B cell (primary cell): ENCODE measurements around the gene CUBN. TPM values are rescaled to one million over a fixed set of nuclear protein-coding genes. Genes with fewer than 3 reads are reported as not detected.

Experiments
- ATAC-seq: fragments of 200-7000 bp; cut with Tn5 transposase; one replicate; pipeline ENCODE4 v1.10.0; 2021; ENCODE audit warnings: low read depth, mild to moderate bottlenecking, moderate number of reproducible peaks, moderate library complexity
- CTCF ChIA-PET: fragments of 350-600 bp; sonication (Branson Sonifier 250); formaldehyde crosslinking; loops from one replicate; lab custom pipeline; 2021; ENCODE audit warnings: antibody characterized with exemption, inconsistent platforms; lab: Charles Lee
- POLR2A ChIA-PET: fragments of 350-600 bp; sonication (Branson Sonifier 250); formaldehyde crosslinking; loops from one replicate; lab custom pipeline; 2021; ENCODE audit warnings: antibody characterized with exemption; lab: Charles Lee
- DNase-seq: peaks from one replicate; pipeline ENCODE4 v3.0.0; 2013
- H2AFZ ChIP-seq: 2 replicates; pipeline ENCODE4 v1.6.1; 2012; ENCODE audit warnings: mild to moderate bottlenecking, low read depth, low read length; ENCODE audit not compliant: insufficient read depth, poor library complexity, severe bottlenecking
- H3K27ac ChIP-seq, 2 donors: 1 replicate in 1 of 2; 2 replicates in 1 of 2; pipeline ENCODE4 v1.5.1; 2012 to 2013; ENCODE audit warnings: low read length in 2 of 2, mild to moderate bottlenecking in 2 of 2, moderate library complexity in 1 of 2
- H3K27me3 ChIP-seq, 4 experiments: fragments of 200-600 bp in 1 of 4; sonication (generic) in 1 of 4; replicated peaks in 1 of 4; 1 replicate in 2 of 4; 2 replicates in 2 of 4; pipeline versions ENCODE4 v1.6.1 to v1.7.0; 2013 to 2016; ENCODE audit warnings: low read length in 3 of 4, mild to moderate bottlenecking in 2 of 4, mixed read lengths in 1 of 4, moderate library complexity in 1 of 4; ENCODE audit not compliant: insufficient read depth in 4 of 4, control insufficient read depth in 3 of 4; ENCODE audit errors: control extremely low read depth in 1 of 4
- H3K36me3 ChIP-seq, 2 experiments: replicated peaks in 1 of 2; 1 replicate in 1 of 2; 2 replicates in 1 of 2; pipeline versions ENCODE4 v1.6.1 to v1.7.1; 2013; ENCODE audit warnings: low read length in 1 of 2; ENCODE audit not compliant: insufficient read depth in 2 of 2, control insufficient read depth in 1 of 2; ENCODE audit errors: control extremely low read depth in 1 of 2, extremely low read depth in 1 of 2
- H3K4me1 ChIP-seq, 2 donors: fragments of 200-600 bp in 1 of 2; sonication (generic) in 1 of 2; 1 replicate in 1 of 2; 2 replicates in 1 of 2; pipeline versions ENCODE4 v1.5.1 to v1.6.1; 2013 to 2017; ENCODE audit warnings: low read length in 2 of 2; ENCODE audit not compliant: control insufficient read depth in 2 of 2, insufficient read depth in 2 of 2
- H3K4me2 ChIP-seq: replicated peaks from 2 replicates; pipeline ENCODE3; 2012; ENCODE audit warnings: mild to moderate bottlenecking, low read depth, low read length; ENCODE audit not compliant: poor library complexity, severe bottlenecking
- H3K4me3 ChIP-seq, 5 experiments: fragments of 200-600 bp in 1 of 5; sonication (generic) in 1 of 5; 1 replicate in 3 of 5; 2 replicates in 2 of 5; pipeline versions ENCODE4 v1.5.1 to v1.7.0; 2011 to 2016; ENCODE audit warnings: low read length in 4 of 5, mild to moderate bottlenecking in 4 of 5, low read depth in 2 of 5, control low read depth in 1 of 5, moderate library complexity in 1 of 5; ENCODE audit not compliant: insufficient read depth in 1 of 5; ENCODE audit errors: control extremely low read depth in 1 of 5, extremely low read depth in 1 of 5
- H3K79me2 ChIP-seq: fragments of 200-600 bp; sonication (generic); one replicate; pipeline ENCODE4 v1.6.0; 2016; ENCODE audit warnings: low read length; ENCODE audit not compliant: control insufficient read depth, insufficient read depth
- H3K9ac ChIP-seq: fragments of 200-600 bp; sonication (generic); 2 replicates; pipeline ENCODE4 v1.6.1; 2017; ENCODE audit warnings: mild to moderate bottlenecking, low read length, moderate library complexity
- H3K9me3 ChIP-seq, 3 donors: one replicate each; pipeline versions ENCODE4 v1.6.1 to v1.7.1; 2013; ENCODE audit warnings: low read length in 2 of 3; ENCODE audit not compliant: control insufficient read depth in 2 of 3, insufficient read depth in 1 of 3; ENCODE audit errors: control extremely low read depth in 1 of 3
- H4K20me1 ChIP-seq: 2 replicates; pipeline ENCODE4 v1.6.0; 2012; ENCODE audit warnings: mild to moderate bottlenecking, low read length; ENCODE audit not compliant: insufficient read depth, control insufficient read depth, poor library complexity, severe bottlenecking
- H3K27ac Mint-ChIP-seq: one replicate; pipeline ENCODE4 v1.8.0; 2021; ENCODE audit warnings: mixed read lengths
- H3K27me3 Mint-ChIP-seq: one replicate; pipeline ENCODE4 v1.8.0; 2021; ENCODE audit warnings: mixed read lengths
- H3K4me1 Mint-ChIP-seq: one replicate; pipeline ENCODE4 v1.8.0; 2021; ENCODE audit warnings: mixed read lengths
- H3K4me3 Mint-ChIP-seq: one replicate; pipeline ENCODE4 v1.8.0; 2021; ENCODE audit warnings: mixed read lengths
- H3K9me3 Mint-ChIP-seq: one replicate; pipeline ENCODE4 v1.8.0; 2022; ENCODE audit warnings: mixed read lengths; ENCODE audit not compliant: insufficient read depth
- EZH2 ChIP-seq: IDR thresholded peaks from 2 replicates; pipeline ENCODE4 v1.6.1; 2012; ENCODE audit warnings: borderline replicate concordance, low read depth, mild to moderate bottlenecking, moderate library complexity, low read length; ENCODE audit not compliant: insufficient read depth, poor library complexity, severe bottlenecking
- WGBS: methylation state at CpG from one replicate; pipeline ENCODE4 v1.1.5; 2013; ENCODE audit warnings: missing lambda C conversion rate; ENCODE audit not compliant: insufficient coverage; 5-methylcytosine and 5-hydroxymethylcytosine counted together
- intact Hi-C: fragments of 100-400 bp; cut with micrococcal nuclease; formaldehyde crosslinking; loops from one replicate; pipeline ENCODE4 v1.10.0; 2022
- polyA plus RNA-seq: library from polyadenylated mRNA; depleted of rRNA; stranded (reverse); fragments of >200 nt; gene quantifications from 2 replicates; pipeline ENCODE4 v1.2.3, GENCODE V29; 2012
- total RNA-seq, 2 donors: library from RNA; stranded (reverse); fragments of 120-200 nt in 1 of 2; gene quantifications; 1 replicate in 1 of 2; 2 replicates in 1 of 2; pipeline versions ENCODE4 v1.2.3 to v1.2.4, GENCODE V29; 2013 to 2022
- TF ChIP-seq, protein P1 (sequence below): fragments of 200-600 bp; IDR thresholded peaks from one replicate; pipeline ENCODE4 v1.8.0; 2022; ENCODE audit warnings: antibody characterized with exemption, mild to moderate bottlenecking

CUBN gene
- total and polyA plus RNA-seq, 2 donors (not counting 1 experiment from before 2014, with no cell fraction given) = 4.2 to 5.7 TPM

GRCh38 chr10:17001297-17001744 lies 128.3 kb downstream of the CUBN start:
- Histone ChIP-seq H4K20me1 (no peaks in the 10 kb centered on the region), H3K27me3 (no peaks in the 10 kb centered on the region), H3K4me3 (no peak overlapping the region), H3K9me3 (peaks cover 0 to 5% (median 0%) of the 10 kb centered on the region in 3 donors), H3K4me2 (no peak overlapping the region), H2AFZ (no peak overlapping the region), H3K27ac (no peak overlapping the region), H3K4me1 (no peaks in the 10 kb centered on the region), H3K79me2 (no peaks in the 10 kb centered on the region), H3K36me3 (no peaks in the 10 kb centered on the region), H3K9ac (no peak overlapping the region)
- Mint-ChIP-seq H3K9me3 (peaks cover 3% of the 10 kb centered on the region), H3K27me3 (peaks cover 21% of the 10 kb centered on the region), H3K27ac (no peak overlapping the region), H3K4me1 (no peaks in the 10 kb centered on the region), H3K4me3 (no peak overlapping the region)
- intact Hi-C loops = no loop called here
- ChIA-PET CTCF (no interaction called here), POLR2A (no interaction called here)
- TF ChIP-seq, protein P1, sequence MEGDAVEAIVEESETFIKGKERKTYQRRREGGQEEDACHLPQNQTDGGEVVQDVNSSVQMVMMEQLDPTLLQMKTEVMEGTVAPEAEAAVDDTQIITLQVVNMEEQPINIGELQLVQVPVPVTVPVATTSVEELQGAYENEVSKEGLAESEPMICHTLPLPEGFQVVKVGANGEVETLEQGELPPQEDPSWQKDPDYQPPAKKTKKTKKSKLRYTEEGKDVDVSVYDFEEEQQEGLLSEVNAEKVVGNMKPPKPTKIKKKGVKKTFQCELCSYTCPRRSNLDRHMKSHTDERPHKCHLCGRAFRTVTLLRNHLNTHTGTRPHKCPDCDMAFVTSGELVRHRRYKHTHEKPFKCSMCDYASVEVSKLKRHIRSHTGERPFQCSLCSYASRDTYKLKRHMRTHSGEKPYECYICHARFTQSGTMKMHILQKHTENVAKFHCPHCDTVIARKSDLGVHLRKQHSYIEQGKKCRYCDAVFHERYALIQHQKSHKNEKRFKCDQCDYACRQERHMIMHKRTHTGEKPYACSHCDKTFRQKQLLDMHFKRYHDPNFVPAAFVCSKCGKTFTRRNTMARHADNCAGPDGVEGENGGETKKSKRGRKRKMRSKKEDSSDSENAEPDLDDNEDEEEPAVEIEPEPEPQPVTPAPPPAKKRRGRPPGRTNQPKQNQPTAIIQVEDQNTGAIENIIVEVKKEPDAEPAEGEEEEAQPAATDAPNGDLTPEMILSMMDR = no peak
- no peak for TF ChIP-seq EZH2
- no peak for ATAC-seq
- DNase-seq = no peak
- WGBS = 97% methylated on average over 4 of the region's 9 CpGs

DNA sequence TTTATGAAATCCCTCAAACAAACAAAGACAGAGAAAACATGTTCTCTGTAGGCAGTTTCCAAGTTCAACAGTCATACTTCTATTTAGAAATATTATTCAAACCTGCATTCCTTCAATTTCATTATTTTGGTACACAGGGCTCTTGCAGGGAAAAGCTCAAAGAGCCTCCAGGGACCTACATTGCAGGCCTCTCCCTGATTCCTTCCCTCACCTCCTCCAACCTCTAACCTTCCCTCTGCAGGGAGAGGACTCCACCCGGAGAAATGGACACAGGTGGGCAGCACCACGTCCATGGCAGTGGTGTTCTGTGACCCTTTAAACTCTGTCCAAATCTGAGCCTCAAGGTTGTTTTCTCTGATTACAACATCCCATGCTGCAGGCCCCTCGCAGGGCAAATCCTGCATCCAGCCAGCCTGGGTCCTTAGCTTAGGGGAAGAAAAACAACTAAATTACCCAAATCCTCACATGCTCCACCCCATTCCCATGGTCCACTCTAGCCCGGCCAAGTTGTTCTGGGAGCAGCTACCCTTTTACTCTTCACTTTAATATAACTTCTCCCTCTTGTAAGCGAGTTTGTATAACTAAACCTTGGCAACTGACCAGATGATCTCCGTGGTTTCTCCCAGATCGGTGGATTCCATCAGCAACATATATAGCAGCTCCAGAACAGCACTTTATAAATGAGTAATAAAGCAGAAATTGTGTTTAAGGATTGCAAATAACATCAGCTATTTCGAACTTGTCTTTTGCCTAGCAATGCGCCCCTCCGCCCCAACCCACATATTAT lies 129.8 kb downstream of the CUBN start:
- H3K9me3 Mint-ChIP-seq = no peaks in the 10 kb centered on the region
- H3K4me1 Mint-ChIP-seq = no peaks in the 10 kb centered on the region
- intact Hi-C loops = no loop called here
- H3K4me3 Mint-ChIP-seq = no peak overlapping the region
- Histone ChIP-seq H3K4me1 (no peaks in the 10 kb centered on the region), H2AFZ (no peak overlapping the region), H3K9me3 (peaks cover 0 to 5% (median 0%) of the 10 kb centered on the region in 3 donors), H3K9ac (no peak overlapping the region), H3K79me2 (no peaks in the 10 kb centered on the region), H3K36me3 (no peaks in the 10 kb centered on the region), H3K4me3 (no peak overlapping the region), H3K4me2 (no peak overlapping the region), H4K20me1 (no peaks in the 10 kb centered on the region), H3K27me3 (no peaks in the 10 kb centered on the region), H3K27ac (no peak overlapping the region)
- no peak for ATAC-seq
- CTCF ChIA-PET = no interaction called here
- DNase-seq = no peak
- H3K27me3 Mint-ChIP-seq = peaks cover 16% of the 10 kb centered on the region
- H3K27ac Mint-ChIP-seq = no peak overlapping the region
- TF ChIP-seq, protein P1 = no peak
- TF ChIP-seq EZH2 = no peak
- POLR2A ChIA-PET = no interaction called here
- WGBS = 91% methylated on average over 4 of the region's 10 CpGs
